Mammary epithelial cell (primary cell): Measurements from ENCODE around the gene SLC6A2.

Source experiments
- CTCF ChIP-seq, 2 donors: IDR thresholded peaks in 1 of 2; conservative IDR thresholded peaks in 1 of 2; 2 replicates each; pipeline ENCODE4 v1.5.1; 2011 to 2012; ENCODE audit warnings: inconsistent platforms in 2 of 2, low read length in 2 of 2, mild to moderate bottlenecking in 2 of 2, control low read depth in 1 of 2, low read depth in 1 of 2; ENCODE audit not compliant: insufficient read depth in 1 of 2; ENCODE audit errors: extremely low read depth in 1 of 2
- EZH2 ChIP-seq: IDR thresholded peaks from 2 replicates; pipeline ENCODE4 v1.6.1; 2012; ENCODE audit warnings: low read length, inconsistent platforms, borderline replicate concordance

DNA sequence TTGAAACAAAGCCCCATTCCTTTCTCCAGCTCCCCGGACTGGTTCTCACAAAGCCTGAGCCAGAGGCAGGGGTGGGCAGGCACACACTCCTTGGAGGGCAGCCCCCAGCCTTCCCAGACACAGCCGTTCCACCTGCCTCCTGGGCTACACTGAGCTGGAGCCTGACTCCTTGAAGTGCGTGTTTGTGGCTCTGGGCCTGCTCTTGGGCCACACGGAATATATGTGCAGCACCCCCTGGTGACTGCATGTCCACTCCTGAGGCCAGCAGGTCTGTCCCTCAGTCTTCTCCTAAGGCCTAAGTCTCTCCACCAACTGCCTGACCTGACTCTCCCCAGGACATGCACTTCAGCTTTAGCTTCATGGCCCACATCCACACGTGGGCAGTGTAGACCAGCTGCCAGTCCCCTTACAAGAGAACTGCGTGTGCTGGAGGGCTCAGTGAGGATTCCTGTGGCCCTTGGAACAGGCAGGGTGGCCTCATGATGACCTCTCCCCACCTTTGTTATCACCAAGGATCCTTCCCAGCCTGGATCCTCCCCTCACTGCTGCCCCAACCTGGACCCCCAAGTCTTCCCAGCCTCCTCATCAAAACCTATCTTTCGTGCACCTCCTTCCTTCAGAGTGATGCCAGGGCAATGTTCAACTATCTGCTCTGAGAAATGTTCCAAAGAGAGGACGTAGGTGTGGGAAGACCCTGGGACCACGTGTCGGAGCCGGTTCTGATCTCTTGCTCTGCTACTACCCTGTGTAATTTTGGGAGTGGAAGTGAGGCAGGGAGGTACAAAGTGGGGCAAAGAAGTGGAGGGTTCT, 12.4 kb upstream of the SLC6A2 start:
- TF ChIP-seq EZH2: no peak
- peak in 1 of 2 donors; percentile 19 for TF ChIP-seq CTCF (conservative IDR thresholded peaks at IDR 0.05 in 1 of 2, IDR thresholded peaks at IDR 0.05 in 1 of 2; ENCODE audit: extremely low read depth in 1 of 2, insufficient read depth in 1 of 2, low read depth in 1 of 2, low read length in 2 of 2)
